Measurements from ENCODE around the gene LARGE1.
"Not testable (repeated sequence)": the region's sequence is repeated elsewhere in the genome, so short reads cannot be mapped to it uniquely, and the experiment has no call there.

The LARGE1 gene

DNA sequence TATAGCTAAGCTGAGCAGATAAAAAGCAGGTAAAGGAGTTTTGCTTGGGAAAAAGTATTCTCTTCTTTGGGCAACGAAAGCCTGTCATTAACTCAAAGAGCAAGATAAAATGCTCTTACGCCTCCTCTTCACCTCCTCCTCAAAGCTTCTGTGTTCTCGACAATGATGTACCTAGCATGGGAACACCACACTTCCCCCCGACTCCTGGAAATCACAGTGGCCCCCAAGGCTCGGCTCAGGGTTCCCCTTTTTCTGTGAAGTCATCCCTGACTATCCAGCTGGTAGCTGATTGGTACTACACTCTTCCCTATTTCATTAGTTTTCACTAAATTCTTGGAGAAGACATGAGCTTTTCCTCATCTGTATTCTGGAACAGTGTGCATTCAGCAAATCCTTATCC, 336.1 kb downstream of the LARGE1 start:
- DNase-seq, result no peak

GRCh38 chr22:33582822-33583400, 337.4 kb downstream of the LARGE1 start:
- no peak for DNase-seq

DNA sequence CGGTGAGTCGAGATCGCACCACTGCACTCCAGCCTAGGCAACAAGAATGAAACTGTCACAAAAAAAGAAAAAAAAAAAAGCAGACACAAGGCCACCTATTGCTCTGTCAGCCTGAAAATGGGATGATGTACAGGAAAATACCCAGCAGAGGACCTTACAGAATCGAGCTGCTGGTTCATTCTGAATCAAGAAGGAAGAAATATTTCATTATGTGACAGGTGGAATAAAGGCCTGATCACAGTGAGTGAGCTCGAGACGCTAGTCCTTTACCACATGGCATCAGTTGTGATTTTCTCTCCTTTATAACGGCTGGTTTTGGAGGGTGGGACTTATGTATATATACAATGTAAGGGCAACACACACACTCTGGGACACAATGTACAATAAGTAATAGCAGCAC, 340.0 kb downstream of the LARGE1 start:
- DNase-seq, result no peak

DNA sequence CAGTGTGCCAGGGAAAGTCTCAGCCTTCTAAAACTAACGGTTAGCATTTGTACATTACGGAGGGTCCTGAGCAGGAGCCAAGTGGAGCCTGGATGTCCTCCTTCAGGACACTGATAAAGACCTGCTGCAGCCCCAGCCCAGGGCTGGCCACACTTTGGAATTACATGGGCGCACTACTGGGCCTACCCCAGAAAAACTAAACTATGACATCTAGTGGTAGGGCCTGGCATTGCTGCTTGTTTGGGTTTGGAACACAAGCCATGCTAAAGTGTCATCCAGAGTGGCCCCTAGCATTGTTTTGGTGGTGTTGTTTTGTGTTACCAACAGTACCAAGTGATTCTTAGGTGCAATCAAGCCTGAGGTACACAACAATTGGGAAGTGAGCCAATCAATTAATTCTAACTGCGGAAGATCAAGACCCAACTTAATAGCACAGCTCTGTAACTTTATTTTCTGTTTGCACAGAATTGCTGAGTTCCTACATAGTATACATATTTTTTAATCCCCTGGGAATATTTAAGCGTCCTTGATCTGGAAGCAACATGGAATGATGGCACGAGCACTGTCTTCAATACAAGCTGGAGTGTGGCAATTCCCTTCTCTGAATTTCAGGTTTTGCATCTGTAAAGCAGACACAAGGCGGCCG, 340.7 kb downstream of the LARGE1 start:
- DNase-seq, result peak in 1 of 5 experiments; percentile 64

DNA sequence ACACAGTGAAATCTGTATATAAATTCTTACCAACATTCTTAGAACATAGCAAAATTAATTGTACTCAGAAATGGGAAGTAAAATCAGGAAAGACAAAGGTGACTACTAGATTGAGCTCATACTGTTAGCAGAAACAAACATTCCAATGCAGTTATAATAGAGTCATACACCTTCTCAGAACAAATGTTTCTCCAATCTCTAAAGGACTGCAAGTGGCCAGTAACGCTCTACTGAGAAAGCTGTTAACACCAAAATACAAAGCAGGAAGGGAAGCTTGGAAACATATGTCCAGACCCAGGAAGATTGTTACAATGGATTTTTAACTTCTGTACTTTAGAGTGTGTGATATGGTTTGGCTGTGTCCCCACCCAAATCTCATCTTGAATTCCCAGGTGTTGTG, 341.5 kb downstream of the LARGE1 start:
- DNase-seq, result no peak

- DNase-seq, result peak in 1 of 5 experiments; percentile 30
Observed at GRCh38 chr22:33577862-33578411, 342.3 kb downstream of the LARGE1 start.

- no peak for DNase-seq
Observed at GRCh38 chr22:33576205-33576604, 344.1 kb downstream of the LARGE1 start.

- DNase-seq, result no peak
Observed at GRCh38 chr22:33575771-33576170, 344.5 kb downstream of the LARGE1 start.

DNA sequence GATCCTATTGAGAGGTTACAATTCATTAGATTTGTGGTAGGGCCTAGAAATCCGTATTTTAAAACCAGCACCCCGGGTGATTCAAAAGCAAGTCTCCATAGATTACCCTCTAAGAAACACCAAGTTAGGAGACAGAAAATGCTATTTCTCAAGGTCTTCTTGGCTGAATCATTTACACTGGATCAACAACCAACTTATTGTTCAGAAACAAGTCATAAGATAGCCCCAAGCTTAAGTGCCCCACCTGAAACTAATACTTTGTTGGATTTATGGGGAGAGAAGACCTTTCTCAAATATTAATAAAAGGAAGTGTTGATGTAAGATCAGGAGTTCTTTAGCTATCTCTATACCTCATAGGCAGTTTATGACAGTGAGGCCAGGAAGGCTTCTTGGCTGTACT, 345.2 kb downstream of the LARGE1 start:
- DNase-seq, result no peak

GRCh38 chr22:33573479-33573878, 346.8 kb downstream of the LARGE1 start:
- DNase-seq, result no peak

DNA sequence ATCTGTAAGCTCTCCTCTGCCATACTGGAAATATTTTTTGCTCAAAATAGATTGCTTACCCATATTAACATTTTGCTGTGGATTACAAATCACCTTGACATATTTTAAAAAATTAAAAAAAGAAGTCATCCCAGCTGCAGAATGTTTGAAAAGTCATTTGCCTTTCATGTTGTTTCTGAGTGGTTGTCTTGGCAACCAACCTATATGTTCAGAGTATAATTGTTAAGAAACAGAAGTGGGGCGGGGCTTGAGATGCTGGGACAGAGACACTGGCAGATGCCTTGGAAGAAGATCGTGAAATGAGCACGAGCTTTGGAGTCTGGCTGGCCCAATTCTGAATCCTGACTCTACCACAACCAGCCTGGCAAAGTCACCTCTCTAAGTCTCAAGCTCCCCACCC, 348.2 kb downstream of the LARGE1 start:
- DNase-seq, result peak in 1 of 5 experiments; percentile 45

GRCh38 chr22:33570110-33570509, 350.2 kb downstream of the LARGE1 start:
- no peak for DNase-seq

DNA sequence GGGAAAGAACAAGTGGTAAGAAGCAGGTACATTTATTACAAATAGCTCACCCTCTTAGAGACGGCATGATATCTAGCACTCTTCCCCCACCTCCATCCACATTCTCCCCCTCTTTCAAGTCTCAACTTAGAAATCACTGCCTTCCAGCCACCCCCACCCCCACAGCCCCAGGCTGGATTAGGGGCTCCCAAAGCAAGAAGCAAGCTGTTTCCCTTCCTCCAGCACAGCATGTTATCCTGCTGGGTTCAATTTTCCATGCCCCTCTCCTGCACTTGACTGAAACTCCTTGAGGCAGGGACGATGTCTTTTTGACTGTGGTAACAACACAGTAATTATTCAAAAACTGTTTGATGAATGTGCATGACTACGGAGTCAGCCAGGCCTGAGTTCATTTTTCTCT, 350.7 kb downstream of the LARGE1 start:
- DNase-seq, result no peak

- DNase-seq, result no peak
Observed at GRCh38 chr22:33569018-33569417, 351.3 kb downstream of the LARGE1 start.

DNA sequence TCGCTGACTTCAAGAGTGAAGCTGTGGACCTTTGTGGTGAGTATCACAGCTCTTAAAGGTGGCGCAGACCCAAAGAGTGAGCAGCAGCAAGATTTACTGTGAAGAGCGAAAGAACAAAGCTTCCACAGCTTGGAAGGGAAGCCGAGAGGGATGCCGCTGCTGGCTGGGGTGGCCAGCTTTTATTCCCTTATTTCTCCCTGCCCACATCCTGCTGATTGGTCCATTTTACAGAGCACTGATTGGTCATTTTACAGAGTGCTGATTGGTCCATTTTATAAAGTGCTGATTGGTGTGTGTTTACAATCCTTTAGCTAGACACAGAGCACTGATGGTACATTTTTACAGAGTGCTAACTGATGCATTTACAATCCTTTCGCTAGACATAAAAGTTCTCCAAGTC, 353.8 kb downstream of the LARGE1 start:
- not testable (repeated sequence) for DNase-seq

- peak in 1 of 5 experiments; percentile 69 for DNase-seq
Observed at GRCh38 chr22:33565580-33565995, 354.7 kb downstream of the LARGE1 start.

GRCh38 chr22:33564683-33565082, 355.6 kb downstream of the LARGE1 start:
- DNase-seq, result no peak

- DNase-seq, result no peak
Observed at GRCh38 chr22:33563220-33563964, 356.9 kb downstream of the LARGE1 start.

DNA sequence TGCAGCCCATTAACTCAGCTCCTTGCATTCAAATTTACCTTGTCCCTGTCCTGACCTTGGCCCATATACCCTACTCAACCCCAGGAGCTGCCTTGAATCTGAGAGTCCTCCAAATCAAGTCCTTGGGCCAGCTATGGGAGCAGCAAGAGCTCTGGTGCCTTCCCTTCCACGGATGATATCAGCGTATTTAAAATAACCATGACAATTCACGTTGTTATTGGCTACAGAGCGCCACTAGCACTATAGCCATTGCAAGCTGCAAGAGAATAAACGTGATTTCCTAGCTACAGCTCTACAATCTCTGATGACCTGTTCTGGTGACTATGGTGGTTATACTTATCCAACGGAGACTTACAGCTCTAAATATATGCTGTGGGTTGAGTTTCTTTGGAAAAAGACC, 357.8 kb downstream of the LARGE1 start:
- DNase-seq, result no peak

DNA sequence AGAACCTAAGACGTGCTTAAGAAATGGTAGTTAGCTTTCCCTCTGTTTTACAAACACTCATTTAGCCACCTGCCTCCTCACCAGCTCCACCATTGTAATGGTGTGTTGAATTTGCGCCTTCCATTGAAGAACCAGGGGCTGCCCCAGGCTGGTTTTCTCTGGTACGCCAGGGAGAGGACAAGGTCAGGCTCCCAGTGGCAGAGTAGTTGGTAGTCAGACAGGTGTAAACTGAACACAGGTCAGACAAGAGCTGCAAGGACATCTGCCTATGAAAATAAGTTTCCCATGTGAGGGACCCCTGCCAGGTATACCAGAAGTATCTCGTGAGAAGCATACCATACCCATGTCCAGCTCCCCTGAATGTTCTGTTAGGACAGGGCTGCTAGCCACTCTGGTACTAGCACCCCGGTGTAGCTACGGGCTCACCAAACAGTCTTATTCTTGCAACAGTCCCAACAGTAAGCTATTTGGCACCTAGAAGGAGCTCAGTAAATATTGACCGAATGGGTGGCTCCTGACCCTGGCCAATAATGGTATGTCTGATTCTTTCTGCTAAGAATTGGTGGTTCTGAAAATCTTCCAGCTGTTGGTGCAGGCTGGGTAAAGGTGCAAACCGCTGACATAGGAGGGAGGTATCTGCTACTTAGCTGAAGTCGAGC, 359.0 kb downstream of the LARGE1 start:
- no peak for DNase-seq

- no peak for DNase-seq
Observed at GRCh38 chr22:33557836-33558235, 362.4 kb downstream of the LARGE1 start.

DNA sequence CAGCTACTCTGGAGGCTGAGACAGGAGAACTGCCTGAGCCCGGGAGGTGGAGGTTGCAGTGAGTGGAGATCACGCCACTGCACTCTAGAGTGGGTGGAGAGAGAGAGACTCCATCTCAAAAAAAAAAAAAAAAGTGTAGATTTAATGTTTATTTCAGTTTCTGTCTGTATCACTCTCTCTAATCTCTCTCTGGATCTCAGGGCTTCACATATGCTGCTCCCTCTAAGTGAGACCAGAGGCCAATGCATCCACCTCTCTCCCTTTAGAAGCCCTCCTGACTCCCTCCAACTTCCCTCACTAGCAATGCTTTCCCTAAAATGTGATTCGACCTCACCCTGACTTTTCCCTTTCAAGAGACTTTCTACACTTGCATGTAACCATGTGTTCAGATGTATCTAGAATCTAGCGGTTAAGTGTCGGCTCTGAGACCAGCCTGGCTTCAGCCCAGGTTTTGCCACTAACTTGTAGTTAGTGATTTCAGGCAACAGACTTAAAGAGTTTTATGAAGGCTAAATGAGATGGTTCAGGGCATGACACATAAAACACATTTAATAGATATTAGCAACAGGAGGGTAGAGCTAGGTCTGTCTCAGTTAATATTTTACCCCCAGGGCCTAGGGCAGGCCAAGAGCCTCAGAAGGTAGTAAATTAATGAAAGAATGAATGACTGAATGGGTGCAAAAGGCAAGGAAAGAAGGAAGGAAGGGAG, 364.3 kb downstream of the LARGE1 start:
- peak in 1 of 5 experiments; percentile 82 for DNase-seq
